ENCODE results near the gene ATP2B1. TPM values are rescaled to one million over a fixed set of nuclear protein-coding genes. Genes with fewer than 3 reads are reported as not detected.

Gene ATP2B1
- total and polyA plus RNA-seq, 7 donors: 14.3 to 54.0 (median 30.1) TPM

DNA sequence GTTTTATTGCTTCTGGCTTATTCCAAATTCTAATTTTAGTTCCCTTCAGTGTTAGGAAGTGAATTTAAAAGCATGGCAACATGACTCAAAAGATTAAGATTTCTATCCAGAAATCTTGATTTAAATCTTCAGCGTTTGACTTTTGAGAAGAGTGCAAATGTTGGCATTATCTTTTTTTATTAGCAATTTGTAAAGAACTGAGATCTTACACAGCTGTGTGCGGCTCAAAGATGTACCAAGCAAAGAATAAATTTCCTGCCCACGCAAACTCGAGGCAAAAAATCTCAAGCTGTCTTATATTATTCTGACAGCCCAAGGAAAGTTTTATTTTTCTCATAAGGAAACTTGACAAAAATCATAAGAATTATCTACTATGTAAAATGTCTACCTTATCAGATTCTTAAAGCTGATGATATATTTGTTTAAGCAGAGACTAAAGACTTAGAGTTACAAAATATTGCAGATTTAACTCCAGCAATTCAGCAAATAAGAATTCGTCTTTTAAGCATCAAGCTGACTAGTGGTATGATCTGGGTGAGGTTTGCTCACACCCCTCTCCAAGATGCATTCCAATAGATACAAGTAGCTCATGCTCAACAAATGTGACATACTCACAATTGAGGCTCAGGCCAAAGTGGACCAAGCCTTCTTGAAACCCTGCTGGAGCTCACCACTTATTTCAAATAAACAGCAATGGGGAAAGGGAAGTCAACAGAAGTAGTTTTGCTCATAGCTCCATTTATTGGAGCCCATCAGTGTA is 135.4 kb downstream of the ATP2B1 start:
- H3K36me3 ChIP-seq (ENCODE audit: insufficient read depth in 1 of 2, low read depth in 1 of 2): no peaks in the 10 kb centered on the region
- H3K4me1 ChIP-seq: no peaks in the 10 kb centered on the region
- no peaks in the 10 kb centered on the region for H3K9me3 ChIP-seq
- TF ChIP-seq, protein P1, sequence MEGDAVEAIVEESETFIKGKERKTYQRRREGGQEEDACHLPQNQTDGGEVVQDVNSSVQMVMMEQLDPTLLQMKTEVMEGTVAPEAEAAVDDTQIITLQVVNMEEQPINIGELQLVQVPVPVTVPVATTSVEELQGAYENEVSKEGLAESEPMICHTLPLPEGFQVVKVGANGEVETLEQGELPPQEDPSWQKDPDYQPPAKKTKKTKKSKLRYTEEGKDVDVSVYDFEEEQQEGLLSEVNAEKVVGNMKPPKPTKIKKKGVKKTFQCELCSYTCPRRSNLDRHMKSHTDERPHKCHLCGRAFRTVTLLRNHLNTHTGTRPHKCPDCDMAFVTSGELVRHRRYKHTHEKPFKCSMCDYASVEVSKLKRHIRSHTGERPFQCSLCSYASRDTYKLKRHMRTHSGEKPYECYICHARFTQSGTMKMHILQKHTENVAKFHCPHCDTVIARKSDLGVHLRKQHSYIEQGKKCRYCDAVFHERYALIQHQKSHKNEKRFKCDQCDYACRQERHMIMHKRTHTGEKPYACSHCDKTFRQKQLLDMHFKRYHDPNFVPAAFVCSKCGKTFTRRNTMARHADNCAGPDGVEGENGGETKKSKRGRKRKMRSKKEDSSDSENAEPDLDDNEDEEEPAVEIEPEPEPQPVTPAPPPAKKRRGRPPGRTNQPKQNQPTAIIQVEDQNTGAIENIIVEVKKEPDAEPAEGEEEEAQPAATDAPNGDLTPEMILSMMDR (IDR thresholded peaks at IDR 0.05): no peak
- intact Hi-C loops (cut with DNase I): no loop called here
- 89 to 92% (median 90%) methylated on average over 5 of the region's 5 CpGs for WGBS, 3 donors
- no peak overlapping the region for H3K4me3 ChIP-seq
- H3K27me3 ChIP-seq (ENCODE audit: insufficient read depth in 3 of 3, low read length in 2 of 3): no peaks in the 10 kb centered on the region
- no peak overlapping the region for H3K27ac ChIP-seq
- no peak for DNase-seq
- ATAC-seq: no peak

DNA sequence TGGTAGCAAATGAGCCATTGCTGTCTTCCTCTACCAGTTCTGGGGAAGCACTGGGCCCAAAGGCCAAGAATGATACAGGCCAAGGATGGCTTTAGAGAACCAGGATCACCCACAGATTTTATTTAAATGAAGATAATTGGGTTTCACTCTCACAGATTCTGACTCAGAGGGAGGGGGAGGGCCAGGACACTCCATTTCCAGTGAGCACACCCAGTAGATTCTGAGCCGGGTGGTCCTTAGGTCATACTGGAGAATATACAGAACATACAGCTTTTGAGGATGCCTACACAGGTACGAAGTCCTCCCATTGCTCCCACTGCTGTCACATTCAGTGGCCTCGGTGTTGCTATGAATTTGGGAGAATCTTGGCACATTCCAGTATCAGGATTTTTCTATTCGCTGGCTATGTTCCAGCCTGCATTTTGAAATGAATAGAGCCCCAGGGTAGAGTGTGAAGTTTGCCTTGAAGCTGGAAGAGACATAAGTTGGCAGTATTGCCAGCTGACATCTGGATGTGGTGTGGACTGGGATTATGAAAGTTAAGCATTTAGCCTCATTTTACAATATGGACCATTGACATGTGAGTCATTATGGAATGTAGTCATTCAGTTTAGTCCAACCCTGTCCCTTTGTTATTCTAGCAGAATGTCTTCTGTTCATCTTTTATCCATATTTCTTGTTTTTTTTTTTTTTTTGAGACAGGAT is 137.0 kb downstream of the ATP2B1 start:
- 67 to 74% (median 69%) methylated on average over 4 of the region's 4 CpGs for WGBS, 3 donors
- ATAC-seq: no peak
- no peak overlapping the region for H3K27ac ChIP-seq

DNA sequence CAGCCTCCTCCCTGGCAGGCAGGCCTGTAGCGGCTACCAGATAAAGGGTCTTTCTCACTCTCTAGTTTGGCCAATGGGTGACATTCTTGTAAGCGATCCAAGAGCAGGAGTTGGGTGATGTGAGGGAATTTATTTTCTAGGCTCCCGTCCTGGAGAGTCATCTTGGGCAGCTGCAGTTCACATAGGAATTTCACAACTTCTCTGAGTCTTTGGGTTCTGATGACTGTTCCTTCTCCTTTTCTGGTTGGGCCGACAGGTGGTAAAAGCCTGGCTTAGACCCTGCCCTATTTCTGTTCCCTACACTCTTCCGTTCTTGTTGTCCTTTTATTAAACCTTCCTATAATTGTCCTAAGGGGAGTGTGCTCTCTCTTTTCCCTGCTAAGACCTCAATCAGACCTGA is 140.2 kb downstream of the ATP2B1 start:
- no peak overlapping the region for H3K4me3 ChIP-seq
- no peaks in the 10 kb centered on the region for H3K9me3 ChIP-seq
- DNase-seq: no peak
- 58 to 70% (median 60%) methylated on average over 5 of the region's 5 CpGs for WGBS, 3 donors
- H3K4me1 ChIP-seq: no peaks in the 10 kb centered on the region
- TF ChIP-seq, protein P1 (IDR thresholded peaks at IDR 0.05): no peak
- intact Hi-C loops (cut with DNase I): no loop called here
- no peak for ATAC-seq
- H3K27me3 ChIP-seq (ENCODE audit: insufficient read depth in 3 of 3, low read length in 2 of 3): no peaks in the 10 kb centered on the region
- no peaks in the 10 kb centered on the region for H3K36me3 ChIP-seq (ENCODE audit: insufficient read depth in 1 of 2, low read depth in 1 of 2)
- no peak overlapping the region for H3K27ac ChIP-seq

More for the DNA sequence above, 137.0 kb downstream of the ATP2B1 start:
- no peaks in the 10 kb centered on the region for H3K27me3 ChIP-seq (ENCODE audit: insufficient read depth in 3 of 3, low read length in 2 of 3)
- H3K4me3 ChIP-seq: no peak overlapping the region
- intact Hi-C loops (cut with DNase I): no loop called here
- TF ChIP-seq, protein P1 (IDR thresholded peaks at IDR 0.05): no peak
- H3K36me3 ChIP-seq (ENCODE audit: insufficient read depth in 1 of 2, low read depth in 1 of 2): no peaks in the 10 kb centered on the region
- no peak for DNase-seq
- H3K9me3 ChIP-seq: no peaks in the 10 kb centered on the region
- H3K4me1 ChIP-seq: no peaks in the 10 kb centered on the region

DNA sequence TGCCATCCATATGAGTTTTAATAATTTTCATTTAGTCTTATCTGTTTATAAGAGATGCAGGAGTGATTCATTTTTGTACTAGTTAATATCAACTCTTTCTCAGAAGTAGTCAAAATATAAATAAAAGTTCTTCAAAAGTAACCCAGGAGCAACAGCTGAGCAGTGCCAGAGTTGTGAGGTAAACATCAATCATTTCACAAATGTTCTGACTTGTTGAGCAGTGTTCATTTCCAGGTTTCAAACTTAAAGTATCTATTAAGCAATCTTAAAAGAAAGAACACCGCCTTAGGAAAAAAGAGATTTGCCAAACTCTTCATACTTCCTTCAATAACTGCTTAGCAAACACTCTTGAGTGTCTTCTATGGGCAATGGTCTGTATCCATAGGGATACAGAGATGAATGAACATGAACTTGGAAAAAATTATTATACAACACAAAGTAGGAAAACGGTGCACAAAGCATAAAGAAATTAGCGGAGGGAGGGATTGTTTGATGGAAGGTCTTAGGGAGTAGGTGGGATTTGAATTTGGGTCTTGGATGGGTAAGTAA is 140.9 kb downstream of the ATP2B1 start:
- TF ChIP-seq, protein P1 (IDR thresholded peaks at IDR 0.05): no peak
- no peaks in the 10 kb centered on the region for H3K4me1 ChIP-seq
- H3K27me3 ChIP-seq (ENCODE audit: insufficient read depth in 3 of 3, low read length in 2 of 3): no peaks in the 10 kb centered on the region
- H3K36me3 ChIP-seq (ENCODE audit: insufficient read depth in 1 of 2, low read depth in 1 of 2): no peaks in the 10 kb centered on the region
- H3K4me3 ChIP-seq: no peak overlapping the region
- ATAC-seq (no peak), DNase-seq (no peak)
- no peaks in the 10 kb centered on the region for H3K9me3 ChIP-seq
- intact Hi-C loops (cut with DNase I): no loop called here
- H3K27ac ChIP-seq: no peak overlapping the region
- 93 to 97% (median 95%) methylated on average over 3 of the region's 3 CpGs for WGBS, 3 donors

Data from psoas muscle (tissue), 8 donors.